Ammon's horn (tissue), 1 donor: Measurements from ENCODE around the gene LPCAT3.

ENCODE experiments used
- DNase-seq: peaks from one replicate; pipeline ENCODE4 v3.0.0-alpha.2; 2016; ENCODE audit warnings: low spot score

LPCAT3 gene

DNA sequence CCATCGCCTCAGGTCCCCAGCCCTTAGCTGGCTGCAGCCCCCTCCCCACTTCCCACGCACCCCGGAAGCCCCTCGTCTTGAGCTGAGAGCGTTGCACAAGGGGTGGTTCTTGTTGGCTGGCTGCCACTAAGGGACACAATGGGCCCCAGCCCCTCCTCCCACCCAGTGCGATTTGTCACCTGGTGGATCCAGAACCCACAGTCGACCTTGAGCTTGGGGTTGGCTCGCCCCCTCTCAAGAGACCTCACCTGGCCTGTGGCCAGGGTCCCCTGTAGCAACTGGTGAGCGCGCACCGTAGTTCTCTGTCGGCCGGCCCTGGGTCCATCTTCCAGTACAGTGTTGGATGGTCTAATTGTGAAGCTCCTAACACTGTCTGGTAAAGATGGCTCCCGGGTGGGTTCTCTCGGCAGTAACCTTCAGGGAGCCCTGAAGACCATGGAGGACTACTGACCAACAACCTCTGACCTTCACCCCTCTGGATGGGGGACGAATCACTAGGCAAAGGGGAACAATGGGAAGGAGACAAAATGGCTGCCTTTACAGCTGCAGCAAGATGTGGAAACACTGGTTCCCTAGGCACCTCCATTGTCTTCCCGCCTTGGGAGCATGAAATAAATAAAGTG lies 54.4 kb downstream of the LPCAT3 start:
- no peak for DNase-seq

DNA sequence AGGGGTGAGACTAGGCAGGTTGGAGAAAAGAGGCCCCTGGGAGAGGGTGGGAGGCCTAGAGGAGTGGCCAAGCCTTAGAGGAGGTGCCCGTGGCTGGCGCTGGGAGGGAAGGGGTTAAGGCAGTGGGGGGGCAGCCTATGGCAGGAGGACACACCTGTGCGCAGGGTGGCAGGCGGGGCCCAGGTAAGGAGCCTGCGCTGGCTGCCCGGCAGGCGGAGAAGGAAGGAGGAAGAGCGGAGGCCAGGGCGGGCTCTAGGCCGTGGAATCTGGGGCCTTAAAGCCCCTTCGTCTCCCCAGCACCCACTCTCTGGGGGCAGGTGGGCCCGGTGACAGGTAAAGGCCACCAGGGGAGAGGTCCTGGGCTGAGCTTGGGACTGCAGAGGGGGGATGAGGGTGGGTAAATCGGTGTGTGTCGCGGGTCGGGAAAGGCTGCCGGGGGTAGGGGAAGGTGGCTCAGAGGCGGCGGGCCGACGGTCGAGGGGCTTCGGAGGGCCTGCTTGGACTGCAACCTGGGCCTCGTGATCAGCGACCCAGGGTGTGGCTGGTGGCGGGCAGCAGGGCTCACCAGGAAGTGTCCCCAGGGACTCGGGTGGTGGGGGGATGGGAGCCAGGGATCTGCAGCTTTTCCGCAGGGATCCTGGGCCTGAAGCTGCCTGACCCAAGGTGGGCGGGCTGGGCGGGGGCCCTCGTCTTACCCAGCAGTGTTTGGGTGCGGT lies 55.1 kb downstream of the LPCAT3 start:
- no peak for DNase-seq

DNA sequence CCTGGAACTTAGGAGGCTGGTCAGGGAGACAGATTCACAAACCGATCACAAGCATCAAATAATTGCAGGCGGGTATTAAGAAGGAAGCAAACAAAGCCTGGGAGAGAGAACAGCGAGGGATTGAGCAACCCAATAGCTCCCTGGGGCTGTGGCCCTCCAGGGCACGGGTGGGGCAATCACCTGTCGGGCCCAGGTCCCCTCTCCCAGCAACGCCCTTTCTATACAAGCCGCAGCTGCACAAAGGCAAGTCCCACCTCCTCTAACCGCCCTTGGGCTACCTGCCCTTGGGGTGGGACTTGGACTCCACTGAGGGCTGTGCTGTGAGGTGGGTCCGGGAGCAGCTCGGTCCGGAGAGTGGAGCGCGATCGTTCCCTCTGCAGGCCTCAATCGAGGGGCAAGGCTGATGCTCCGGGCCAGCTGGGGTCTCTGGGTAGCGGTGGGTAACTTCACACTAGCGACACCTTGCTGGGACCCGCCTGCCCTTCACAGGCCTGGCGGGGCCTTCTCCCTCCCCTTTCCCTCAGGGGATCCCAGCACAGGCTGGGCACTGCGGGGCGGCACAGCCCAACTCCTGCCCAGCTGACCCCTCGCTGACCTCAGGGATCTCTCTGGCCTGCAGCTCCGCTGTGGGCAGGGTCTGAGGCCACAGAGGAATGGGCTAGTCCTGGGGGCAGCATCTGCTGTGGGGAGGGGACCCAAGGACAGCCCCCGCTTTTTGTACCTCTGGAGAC lies 55.8 kb downstream of the LPCAT3 start:
- DNase-seq: no peak

DNA sequence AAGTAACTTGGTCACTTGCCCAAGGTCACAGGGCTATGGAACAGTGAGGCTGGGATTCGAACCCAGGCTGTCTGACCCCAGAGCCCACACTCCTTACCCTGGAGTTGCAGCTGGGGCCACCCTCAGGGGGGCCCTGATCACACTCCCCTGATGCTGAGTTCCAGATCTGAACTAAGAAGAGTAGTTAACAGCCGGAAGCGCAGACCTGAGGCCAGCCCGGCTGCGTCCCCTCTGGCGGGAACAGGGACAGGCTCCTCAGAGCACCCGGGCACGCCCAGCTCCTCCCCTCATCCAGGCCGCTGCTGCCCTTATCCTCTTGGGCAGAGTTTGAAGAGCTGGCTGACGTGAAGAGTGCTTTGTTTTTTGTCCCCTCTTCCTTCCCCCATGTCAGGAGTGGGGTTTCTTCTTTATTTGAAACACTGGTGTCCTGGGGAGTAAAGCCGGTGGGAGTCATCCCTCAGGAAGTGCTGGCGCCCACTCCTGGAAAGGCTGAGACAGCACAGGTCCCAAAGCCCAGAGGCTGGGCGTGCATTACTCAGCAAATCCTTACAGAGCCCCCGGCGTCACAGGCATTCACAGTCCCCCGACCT lies 56.5 kb downstream of the LPCAT3 start:
- no peak for DNase-seq

DNA sequence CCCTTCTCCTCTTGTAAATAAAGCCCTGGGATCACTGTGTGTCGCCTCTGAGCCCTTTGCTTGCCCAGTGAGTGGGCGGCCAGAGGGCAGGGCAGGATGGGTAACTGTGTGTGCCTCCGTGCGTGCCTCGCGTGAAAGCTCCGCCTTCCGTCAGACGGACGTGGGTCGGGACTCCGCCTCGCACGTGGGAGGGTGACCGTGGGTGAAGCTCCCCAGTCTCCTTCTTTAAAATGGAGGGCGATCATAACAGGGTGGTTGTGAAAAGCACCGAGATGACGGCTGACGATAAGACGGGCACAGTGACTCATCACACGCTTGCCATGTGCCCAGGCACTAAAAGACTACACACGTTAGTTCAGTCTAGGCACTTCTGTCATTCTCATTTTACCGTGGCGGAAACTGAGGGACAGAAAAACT lies 57.0 kb downstream of the LPCAT3 start:
- no peak for DNase-seq

DNA sequence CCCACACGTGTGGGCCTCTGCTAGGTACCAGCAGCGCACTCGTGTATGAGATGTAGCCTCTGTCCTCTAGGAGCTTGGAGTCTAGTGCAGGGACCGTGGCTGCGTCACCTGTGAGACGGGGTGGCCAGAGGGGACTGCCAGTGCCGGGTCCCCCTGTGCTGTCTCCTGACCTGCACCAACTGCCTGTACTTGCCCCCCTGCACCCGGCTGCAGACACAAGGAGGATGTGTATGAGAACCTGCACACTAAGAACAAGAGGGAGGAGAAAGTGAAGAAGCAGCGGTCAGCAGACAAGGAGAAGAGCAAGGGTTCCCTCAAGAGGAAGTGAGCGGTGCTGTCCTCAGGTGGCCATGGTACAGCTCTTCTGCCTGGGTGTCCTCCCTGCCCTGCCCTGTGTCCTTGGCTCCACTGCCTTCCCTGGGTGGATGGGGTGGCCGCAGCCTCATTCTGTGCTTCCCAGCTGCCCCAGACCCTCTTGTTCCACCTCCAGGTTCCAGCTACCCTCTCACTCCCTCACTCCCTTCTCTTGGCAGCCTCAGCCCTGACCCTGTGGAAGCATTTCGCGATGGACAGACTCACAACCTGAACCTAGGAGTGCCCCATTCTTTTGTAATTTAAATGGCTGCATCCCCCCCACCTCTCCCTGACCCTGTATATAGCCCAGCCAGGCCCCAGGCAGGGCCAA lies 57.5 kb downstream of the LPCAT3 start:
- no peak for DNase-seq

DNA sequence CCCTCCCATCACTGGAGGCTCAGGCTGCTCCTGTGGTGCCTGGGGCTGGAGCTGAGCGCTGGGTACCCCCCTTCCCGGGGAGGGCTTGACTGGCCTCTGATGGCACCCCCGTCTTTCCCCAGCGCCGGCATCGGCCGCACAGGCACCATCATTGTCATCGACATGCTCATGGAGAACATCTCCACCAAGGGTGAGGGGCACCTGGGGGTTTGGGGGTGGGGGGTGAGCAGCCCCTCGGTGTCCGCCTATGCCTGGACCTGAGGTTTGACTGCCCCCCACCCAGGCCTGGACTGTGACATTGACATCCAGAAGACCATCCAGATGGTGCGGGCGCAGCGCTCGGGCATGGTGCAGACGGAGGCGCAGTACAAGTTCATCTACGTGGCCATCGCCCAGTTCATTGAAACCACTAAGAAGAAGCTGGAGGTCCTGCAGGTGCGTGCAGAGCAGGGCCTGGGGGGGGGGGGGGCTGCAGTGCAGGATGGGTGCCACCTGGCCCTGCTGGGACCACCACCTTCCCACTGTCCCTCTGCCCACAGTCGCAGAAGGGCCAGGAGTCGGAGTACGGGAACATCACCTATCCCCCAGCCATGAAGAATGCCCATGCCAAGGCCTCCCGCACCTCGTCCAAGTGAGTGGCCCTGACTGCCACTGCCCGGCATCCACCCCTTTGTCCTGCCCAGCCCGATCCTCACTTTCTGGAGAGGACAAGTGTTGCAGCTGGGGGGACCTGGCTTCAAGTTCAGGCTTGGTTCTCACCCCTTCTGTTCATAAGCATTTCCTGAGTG lies 58.3 kb downstream of the LPCAT3 start:
- DNase-seq: no peak

DNA sequence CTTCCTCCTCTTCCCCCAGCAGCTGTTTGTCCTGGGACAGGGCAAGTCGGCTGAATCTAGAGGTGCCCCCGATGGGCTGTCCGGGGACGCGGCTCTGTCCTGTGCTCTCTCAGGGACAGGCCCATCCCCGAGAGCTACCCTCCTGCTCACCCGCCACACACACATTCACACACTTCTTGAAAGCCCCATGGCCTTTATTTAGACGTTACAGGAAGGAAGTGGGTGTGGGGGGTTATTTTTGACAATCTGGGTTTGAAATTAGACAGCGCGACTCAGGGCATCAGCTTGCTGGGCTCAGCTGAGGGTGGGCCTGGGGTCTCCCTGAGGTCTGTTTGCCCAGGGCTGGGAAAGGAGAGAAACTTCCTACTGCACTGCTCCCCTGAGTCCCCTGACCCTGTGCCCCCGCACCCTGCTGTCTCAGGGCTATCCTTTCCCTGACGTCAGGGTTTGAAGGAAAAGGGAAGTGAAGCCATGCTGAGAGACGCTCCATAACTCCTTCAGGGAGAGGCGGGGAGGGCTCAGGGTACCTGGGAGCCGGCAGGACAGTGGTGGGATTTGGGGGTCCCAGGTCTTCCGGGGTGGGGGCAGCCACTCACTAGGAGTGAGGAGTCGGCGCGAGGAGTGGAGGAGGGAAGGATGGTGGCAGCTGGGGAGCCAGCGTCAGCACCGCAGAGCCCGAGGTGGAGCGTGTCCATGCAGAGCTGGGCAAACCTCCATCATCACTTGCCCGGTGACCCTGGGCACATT lies 59.0 kb downstream of the LPCAT3 start:
- no peak for DNase-seq

DNA sequence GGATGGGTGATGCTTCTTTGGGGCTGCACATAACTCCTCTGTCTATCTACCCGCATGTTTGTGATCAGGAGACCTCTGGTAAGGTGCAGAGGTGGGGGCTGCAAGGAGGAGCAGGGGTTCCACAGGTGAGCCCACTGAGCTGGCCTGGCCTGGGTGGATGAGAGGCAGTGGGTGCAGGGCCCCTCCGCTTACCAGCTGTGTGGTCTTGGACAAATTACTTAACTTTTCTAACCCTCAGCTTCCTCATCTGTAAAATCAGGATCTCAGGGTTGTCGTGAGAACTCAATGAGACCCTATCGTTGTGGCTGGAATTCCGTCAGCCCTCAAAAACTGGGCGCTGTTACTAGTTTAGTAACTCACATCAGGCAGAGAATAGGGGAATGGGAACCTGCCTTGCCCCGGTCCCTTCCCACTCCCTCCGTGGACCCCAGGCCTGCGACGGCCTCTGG lies 59.6 kb downstream of the LPCAT3 start:
- no peak for DNase-seq

DNA sequence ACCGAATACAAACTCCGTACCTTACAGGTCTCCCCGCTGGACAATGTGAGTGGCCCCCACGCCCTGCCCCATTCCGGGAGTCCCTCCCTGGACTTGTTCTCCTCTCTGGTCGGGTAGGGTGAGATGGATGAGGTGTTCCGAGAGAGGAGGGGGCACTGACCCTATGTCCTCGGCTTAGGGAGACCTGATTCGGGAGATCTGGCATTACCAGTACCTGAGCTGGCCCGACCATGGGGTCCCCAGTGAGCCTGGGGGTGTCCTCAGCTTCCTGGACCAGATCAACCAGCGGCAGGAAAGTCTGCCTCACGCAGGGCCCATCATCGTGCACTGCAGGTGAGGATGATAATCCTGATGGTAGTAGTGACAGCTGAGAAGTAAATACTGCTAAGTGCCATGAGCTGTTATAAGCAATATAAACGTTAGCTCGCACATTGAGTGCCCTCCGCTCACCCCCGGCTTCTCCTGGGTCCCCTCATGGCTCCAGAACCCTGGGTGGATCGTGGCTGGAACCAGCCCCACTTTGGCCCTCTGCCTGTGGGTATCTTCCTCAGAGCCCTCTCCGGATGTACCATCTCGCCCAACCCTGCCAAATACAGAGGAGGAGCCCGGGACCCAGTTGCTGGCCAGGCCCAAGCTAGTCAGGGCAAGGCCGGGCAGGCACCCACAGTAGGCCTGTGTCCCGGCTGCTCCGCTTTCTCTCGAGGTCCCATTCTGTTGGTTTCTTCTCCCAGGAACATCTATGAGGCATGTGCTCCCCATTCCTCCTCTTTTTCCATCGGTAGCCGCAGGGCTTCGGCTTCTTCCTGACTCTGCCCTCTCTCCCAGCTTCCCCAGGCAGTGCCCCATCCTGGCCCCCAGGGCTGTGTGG lies 60.3 kb downstream of the LPCAT3 start:
- no peak for DNase-seq

DNA sequence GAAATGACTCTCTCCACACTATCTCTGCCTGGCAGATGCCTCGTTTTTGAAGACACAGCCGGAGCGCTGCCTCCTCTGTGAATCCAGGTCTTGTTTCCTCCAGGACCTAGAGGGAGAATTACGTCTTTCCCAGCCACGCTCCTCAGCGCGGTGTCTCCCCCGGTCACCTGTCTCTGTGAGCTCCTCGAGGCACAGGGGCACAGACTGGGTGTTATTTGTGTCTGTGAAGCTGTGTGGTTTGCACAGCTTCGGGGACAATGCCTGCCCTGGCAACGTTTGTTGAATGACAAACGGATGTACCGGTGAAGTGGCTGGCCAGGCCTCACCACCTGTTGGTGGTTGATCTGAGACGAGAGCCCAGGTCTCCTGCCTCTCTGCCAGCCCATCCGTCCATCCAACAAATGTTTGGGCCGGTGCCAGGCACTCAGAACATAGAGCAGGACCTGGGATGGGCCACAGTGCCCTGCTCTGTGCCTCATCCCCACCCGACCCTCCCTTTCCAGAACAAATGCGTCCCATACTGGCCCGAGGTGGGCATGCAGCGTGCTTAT lies 61.0 kb downstream of the LPCAT3 start:
- no peak for DNase-seq

DNA sequence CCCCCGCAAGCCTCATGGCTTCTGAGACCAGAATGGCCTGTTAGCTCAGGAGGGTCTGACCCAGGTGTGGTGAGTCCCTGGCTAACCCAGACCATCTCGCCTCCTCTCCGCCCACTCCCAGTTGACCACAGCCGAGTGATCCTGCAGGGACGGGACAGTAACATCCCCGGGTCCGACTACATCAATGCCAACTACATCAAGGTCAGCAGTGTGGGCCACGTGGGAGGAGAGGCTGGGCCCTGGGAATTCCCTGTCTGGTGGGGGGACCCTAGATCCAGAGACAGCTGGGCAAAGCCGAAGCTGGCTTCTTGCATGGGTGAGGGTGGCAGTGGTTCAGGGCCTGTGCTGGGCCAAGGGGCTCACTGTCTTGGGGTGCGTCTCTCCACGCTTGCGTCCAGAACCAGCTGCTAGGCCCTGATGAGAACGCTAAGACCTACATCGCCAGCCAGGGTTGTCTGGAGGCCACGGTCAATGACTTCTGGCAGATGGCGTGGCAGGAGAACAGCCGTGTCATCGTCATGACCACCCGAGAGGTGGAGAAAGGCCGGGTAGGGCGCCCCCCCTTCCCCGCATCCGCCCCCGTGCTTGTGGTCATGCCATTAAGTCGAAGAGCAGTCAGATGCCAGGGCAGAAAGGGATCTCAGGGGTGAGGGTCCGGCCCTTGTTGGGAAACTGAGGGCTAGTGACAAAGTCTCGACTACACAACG lies 62.1 kb downstream of the LPCAT3 start:
- no peak for DNase-seq

DNA sequence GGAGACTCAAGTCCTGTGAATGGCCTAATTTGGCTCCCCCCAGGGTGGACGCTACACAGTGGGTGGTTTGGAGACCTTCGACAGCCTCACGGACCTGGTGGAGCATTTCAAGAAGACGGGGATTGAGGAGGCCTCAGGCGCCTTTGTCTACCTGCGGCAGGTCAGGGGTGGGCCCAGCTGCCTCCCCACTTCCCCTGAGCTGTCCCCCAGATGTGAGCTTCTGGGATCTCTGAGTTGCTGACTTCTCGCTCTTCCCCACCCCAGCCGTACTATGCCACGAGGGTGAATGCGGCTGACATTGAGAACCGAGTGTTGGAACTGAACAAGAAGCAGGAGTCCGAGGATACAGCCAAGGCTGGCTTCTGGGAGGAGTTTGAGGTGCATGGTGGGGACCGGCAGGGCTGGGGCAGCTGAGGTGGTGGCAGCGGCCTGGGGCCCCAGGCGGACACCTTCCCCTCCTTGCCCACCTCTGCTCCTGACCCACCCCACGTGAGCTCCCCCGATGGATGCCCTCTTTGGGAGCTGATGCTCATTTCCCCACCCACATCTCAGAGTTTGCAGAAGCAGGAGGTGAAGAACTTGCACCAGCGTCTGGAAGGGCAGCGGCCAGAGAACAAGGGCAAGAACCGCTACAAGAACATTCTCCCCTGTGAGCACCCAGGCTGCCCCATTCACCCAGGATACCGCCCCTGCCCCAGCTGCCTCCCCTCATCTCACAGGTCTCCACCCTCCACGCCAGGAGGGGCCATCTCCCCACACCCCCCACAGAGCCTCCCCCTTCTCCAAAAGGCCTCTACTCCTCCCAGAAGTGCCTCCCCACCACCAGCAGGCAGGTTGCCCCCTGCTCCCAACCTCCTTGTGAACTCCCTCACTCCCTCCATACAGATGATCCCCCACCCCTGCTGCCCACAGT lies 62.9 kb downstream of the LPCAT3 start:
- DNase-seq: no peak

DNA sequence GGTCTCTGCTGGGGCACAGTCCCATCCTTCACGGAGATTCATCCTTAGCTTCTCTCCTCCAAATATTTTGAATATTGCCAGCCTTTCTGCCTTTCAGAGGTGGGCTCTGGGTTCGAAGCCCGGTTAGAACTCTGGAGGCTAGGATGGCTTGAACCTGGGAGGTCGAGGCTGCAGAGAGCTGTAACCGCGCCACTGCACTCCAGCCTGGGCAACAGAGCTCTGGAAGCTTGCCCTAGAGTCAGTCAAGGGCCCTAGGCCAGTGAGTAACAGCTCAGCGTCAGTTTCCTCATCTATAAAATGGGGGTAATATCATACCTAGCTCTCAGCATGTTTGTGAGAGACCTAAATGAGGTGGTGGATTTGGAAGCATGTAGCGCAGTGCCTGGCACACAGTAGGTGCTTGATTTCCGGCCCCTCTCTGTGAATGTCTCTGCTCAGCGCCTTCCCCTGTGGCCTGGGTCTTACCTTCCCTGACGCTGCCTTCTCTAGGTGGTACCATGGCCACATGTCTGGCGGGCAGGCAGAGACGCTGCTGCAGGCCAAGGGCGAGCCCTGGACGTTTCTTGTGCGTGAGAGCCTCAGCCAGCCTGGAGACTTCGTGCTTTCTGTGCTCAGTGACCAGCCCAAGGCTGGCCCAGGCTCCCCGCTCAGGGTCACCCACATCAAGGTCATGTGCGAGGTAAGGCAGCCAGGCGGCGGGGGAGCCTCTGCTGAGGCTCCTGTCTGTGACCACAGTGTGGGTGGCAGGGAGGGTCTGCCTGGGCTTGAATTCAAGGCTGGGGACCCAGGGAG lies 63.8 kb downstream of the LPCAT3 start:
- DNase-seq: no peak

DNA sequence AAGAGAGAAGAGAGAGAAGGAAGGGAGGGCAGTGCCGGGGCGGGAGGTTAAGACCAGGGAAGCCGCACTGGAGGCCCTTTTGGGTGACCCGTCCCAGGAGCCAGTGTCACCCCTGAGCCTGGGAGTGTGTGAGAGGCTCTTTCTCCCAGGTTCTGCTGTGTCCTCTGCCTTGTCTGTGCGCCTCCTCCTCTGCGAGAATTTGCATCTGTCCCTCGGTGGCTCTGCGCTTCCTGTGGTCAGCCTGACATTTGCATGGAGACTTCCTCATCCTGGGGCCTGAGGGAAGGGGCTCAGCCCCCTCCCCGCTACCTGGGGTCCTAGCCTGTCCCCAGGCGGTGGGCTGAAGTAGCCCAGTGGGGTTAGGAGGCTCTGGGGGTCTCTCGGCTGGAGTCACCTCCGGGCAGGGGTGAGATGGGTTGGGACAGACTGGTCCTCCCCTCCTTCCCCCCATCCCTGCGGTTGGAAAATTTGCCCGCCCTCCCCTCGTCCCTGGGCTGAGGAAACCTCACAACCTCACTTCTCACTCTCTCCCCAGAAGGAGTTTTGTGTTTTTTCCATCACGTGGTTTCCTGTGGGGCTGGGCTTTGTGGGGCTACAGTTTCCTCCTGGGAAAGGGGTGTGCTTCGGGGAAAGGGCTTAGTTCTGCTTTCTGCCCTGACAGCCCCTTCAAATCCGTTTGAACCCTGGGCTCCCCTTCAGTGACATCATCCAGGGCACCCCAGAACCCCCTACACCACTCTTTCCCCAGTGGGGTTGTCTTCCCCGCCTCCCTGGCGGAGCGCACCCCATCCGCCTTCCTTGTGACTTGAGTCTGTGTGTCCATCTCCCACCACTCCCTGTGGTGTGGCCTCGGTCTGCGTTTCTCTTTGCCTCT lies 64.6 kb downstream of the LPCAT3 start:
- peak; percentile 71 for DNase-seq
